K562 (cell line): ENCODE measurements around the gene MMS19. TPM values are rescaled to one million over a fixed set of nuclear protein-coding genes. Genes with fewer than 3 reads are reported as not detected.
A peak's percentile ranks its signal among the peaks of the same experiment; 100 is the strongest.

Experiments
- ATAC-seq: fragments of 200-7000 bp; cut with Tn5 transposase; 3 replicates; pipeline ENCODE4 v1.9.1; 2020; ENCODE audit warnings: moderate library complexity
- BruUV-seq: library from RNA; stranded (reverse); fragments of 400-500 nt; replicated peaks from 2 replicates; lab custom pipeline; 2021; lab: Mats Ljungman, UMichigan
- CTCF ChIA-PET: fragments of 300-600 bp; formaldehyde crosslinking; extraction: SDS; loops from one replicate; lab custom pipeline; 2021; ENCODE audit warnings: low intra/inter-chr PET ratio; lab: Yijun Ruan, JAX
- POLR2A ChIA-PET: fragments of 300-600, 350-650 bp; sonication (Branson Sonifier 250); formaldehyde crosslinking; extraction: SDS; loops from one replicate; lab custom pipeline; 2021; ENCODE audit warnings: antibody characterized with exemption, inconsistent platforms; lab: Yijun Ruan, JAX
- DNase-seq, 4 experiments: peaks; one replicate each; pipeline versions ENCODE4 v3.0.0 to v3.0.0-alpha.2; 2011 to 2018; ENCODE audit warnings: low spot score in 3 of 4, mixed read lengths in 3 of 4; ENCODE audit errors: extremely low read depth in 1 of 4
- FAIRE-seq: peaks from 2 replicates; lab custom pipeline; 2011; peaks lifted over from hg19 to GRCh38; lab: Jason Lieb, UNC
- H2AFZ ChIP-seq: 2 replicates; pipeline ENCODE4 v1.6.0; 2011; ENCODE audit warnings: low read depth, low read length, control low read depth, inconsistent platforms
- H3K27ac ChIP-seq: fragments of 200-600 bp; 3 replicates; pipeline ENCODE4 v1.8.0; 2011; ENCODE audit warnings: low read depth, mild to moderate bottlenecking, control low read depth, inconsistent platforms, low read length, moderate library complexity, mixed read lengths; ENCODE audit errors: extremely low read depth
- H3K27me3 ChIP-seq, 2 experiments: fragments of 300-600 bp in 1 of 2; 2 replicates in 1 of 2; 3 replicates in 1 of 2; pipeline versions ENCODE4 v1.6.0 to v1.8.0; 2011; ENCODE audit warnings: inconsistent platforms in 2 of 2, low read length in 2 of 2, mild to moderate bottlenecking in 1 of 2, mixed read lengths in 1 of 2, moderate library complexity in 1 of 2; ENCODE audit not compliant: control insufficient read depth in 2 of 2, insufficient read depth in 2 of 2
- H3K36me3 ChIP-seq: fragments of 300-600 bp; 3 replicates; pipeline ENCODE4 v1.8.0; 2011; ENCODE audit warnings: mild to moderate bottlenecking, low read length, inconsistent platforms; ENCODE audit not compliant: control insufficient read depth, insufficient read depth
- H3K4me1 ChIP-seq, 2 experiments: fragments of 200-600 bp in 1 of 2; replicated peaks in 1 of 2; 2 replicates in 1 of 2; 3 replicates in 1 of 2; pipeline versions ENCODE4 v1.5.1 to v1.8.0; 2011; ENCODE audit warnings: inconsistent platforms in 2 of 2, low read length in 2 of 2, mild to moderate bottlenecking in 1 of 2, mixed read lengths in 1 of 2, moderate library complexity in 1 of 2; ENCODE audit not compliant: control insufficient read depth in 2 of 2, insufficient read depth in 2 of 2
- H3K4me2 ChIP-seq: 2 replicates; pipeline ENCODE4 v1.6.1; 2011; ENCODE audit warnings: low read length, control low read depth, inconsistent platforms, mixed read lengths; ENCODE audit not compliant: insufficient read depth
- H3K4me3 ChIP-seq: fragments of 200-600 bp; sonication (generic), shearing (Covaris generic); 2 replicates; pipeline ENCODE4 v1.5.1; 2016; ENCODE audit warnings: control low read depth, inconsistent platforms
- H3K79me2 ChIP-seq: fragments of 200-600 bp; 3 replicates; pipeline ENCODE4 v1.8.0; 2011; ENCODE audit warnings: low read length, inconsistent platforms; ENCODE audit not compliant: control insufficient read depth, insufficient read depth
- H3K9ac ChIP-seq, 2 experiments: 2 replicates each; pipeline versions ENCODE4 v1.6.0 to v1.6.1; 2011; ENCODE audit warnings: low read depth in 2 of 2, low read length in 2 of 2, control low read depth in 1 of 2, inconsistent platforms in 1 of 2, mild to moderate bottlenecking in 1 of 2, mixed read lengths in 1 of 2; ENCODE audit not compliant: insufficient read depth in 1 of 2
- H3K9me1 ChIP-seq: one replicate; pipeline ENCODE4 v1.6.0; 2011; ENCODE audit warnings: inconsistent platforms, mild to moderate bottlenecking, low read length, moderate library complexity; ENCODE audit not compliant: control insufficient read depth, insufficient read depth
- H3K9me3 ChIP-seq: replicated peaks from 2 replicates; pipeline ENCODE4 v1.5.1; 2011; ENCODE audit warnings: low read depth, low read length, inconsistent platforms; ENCODE audit not compliant: control insufficient read depth, insufficient read depth
- H4K20me1 ChIP-seq: replicated peaks from 2 replicates; pipeline ENCODE4 v1.6.1; 2011; ENCODE audit warnings: low read length, inconsistent platforms, mixed read lengths; ENCODE audit not compliant: control insufficient read depth, insufficient read depth
- HBP1 ChIP-seq: fragments of 450-650 bp; formaldehyde crosslinking; IDR thresholded peaks from 2 replicates; pipeline ENCODE4 v1.4.0; 2022; ENCODE audit warnings: missing genetic modification characterization
- MED1 ChIP-seq: sonication (generic); formaldehyde crosslinking; IDR thresholded peaks from 2 replicates; pipeline ENCODE4 v1.8.1; 2023; ENCODE audit warnings: missing genetic modification reagents, borderline replicate concordance
- NR1H2 ChIP-seq: sonication (generic); formaldehyde crosslinking; IDR thresholded peaks from 2 replicates; pipeline ENCODE4 v1.4.0; 2020; ENCODE audit warnings: mild to moderate bottlenecking, missing genetic modification reagents
- POLR2A ChIP-seq: fragments of 450-650 bp; conservative IDR thresholded peaks from 2 replicates; pipeline ENCODE4 v1.6.1; 2016
- ZNF584 ChIP-seq: fragments of 200-800 bp; sonication (Bioruptor generic); IDR thresholded peaks from 2 replicates; pipeline ENCODE4 v1.6.1; 2016; ENCODE audit warnings: low read depth, mild to moderate bottlenecking, missing genetic modification characterization, missing compliant biosample characterization
- WGBS: fragments of 100-300 bp; shearing (Covaris generic); methylation state at CpG from one replicate; pipeline ENCODE4 v1.1.6; 2016; ENCODE audit warnings: low coverage, mixed read lengths; ENCODE audit not compliant: insufficient coverage; ENCODE audit errors: missing lambda C conversion rate; 5-methylcytosine and 5-hydroxymethylcytosine counted together
- in situ Hi-C: fragments of 300-500 bp; cut with MboI; formaldehyde crosslinking; loops from 4 replicates; pipeline ENCODE4 v1.15.0; 2018; ENCODE audit warnings: inconsistent platforms, mixed read lengths
- intact Hi-C: fragments of 100-400 bp; cut with micrococcal nuclease; formaldehyde crosslinking; loops from 2 replicates; pipeline ENCODE4 v1.14.2; 2022
- polyA plus RNA-seq, 8 experiments: library from polyadenylated mRNA; depleted of rRNA in 4 of 8; stranded (reverse) in 5 of 8; unstranded in 3 of 8; fragments of >200 nt; fragmentation: Nextera tagmentation in 2 of 8; fragmentation: Illumina TruSeq in 1 of 8; extraction: Ambion mirVana in 2 of 8; extraction: Trizol in 1 of 8; gene quantifications; 2 replicates each; pipeline versions ENCODE4 v1.2.1 to v1.2.3, GENCODE V29; 2011 to 2014; ENCODE audit warnings: inconsistent platforms in 1 of 8, missing spikeins in 1 of 8
- total RNA-seq, 7 experiments: library from RNA; depleted of rRNA in 6 of 7; stranded (reverse); fragments of >200 nt in 6 of 7; fragmentation: Illumina TruSeq in 2 of 7; extraction: Trizol in 2 of 7; gene quantifications; 2 replicates each; pipeline versions ENCODE4 v1.2.1 to v1.2.3, GENCODE V29; 2011 to 2021; ENCODE audit warnings: low replicate concordance in 1 of 7

The MMS19 gene
- total and polyA plus RNA-seq, 9 of the 15 experiments (the other 6 are each of a cell fraction or from before 2014, with no cell fraction given), result 40.1 to 110 (median 62.9) TPM

GRCh38 chr10:97459111-97459510 is 39.1 kb downstream of the MMS19 start:
- H3K36me3 ChIP-seq, result peaks cover 92% of the 10 kb centered on the region
- POLR2A ChIA-PET, result interaction anchor here (1.0 kb wide), 1 partner anchor 8 kb away, joined by 4 read pairs; no protein-coding TSS in a partner anchor
- no peaks in the 10 kb centered on the region for H3K27me3 ChIP-seq
- DNase-seq (no peak), FAIRE-seq (no peak), ATAC-seq (no peak)
- no peak overlapping the region for H2AFZ ChIP-seq
- CTCF ChIA-PET, result no interaction called here
- BruUV-seq, result no TSS peak
- no peak overlapping the region for H3K4me3 ChIP-seq
- H4K20me1 ChIP-seq, result no peaks in the 10 kb centered on the region
- TF ChIP-seq HBP1 (CRISPR knock-in tag) (no peak), MED1 (no peak), NR1H2 (CRISPR knock-in tag) (no peak)
- TF ChIP-seq, all 486 proteins: peak for 0
- no peaks in the 10 kb centered on the region; a peak in 2 of 5 replicates for H3K4me1 ChIP-seq
- in situ Hi-C loops, result no loop called here
- intact Hi-C loops, result no loop called here
- WGBS, result 98% methylated on average over 6 of the region's 7 CpGs
- H3K79me2 ChIP-seq, result no peaks in the 10 kb centered on the region
- no peak overlapping the region for H3K9ac ChIP-seq
- no peaks in the 10 kb centered on the region for H3K9me1 ChIP-seq
- no peaks in the 10 kb centered on the region for H3K9me3 ChIP-seq
- H3K27ac ChIP-seq, result no peak overlapping the region
- no peak overlapping the region for H3K4me2 ChIP-seq

GRCh38 chr10:97456686-97457065 is 41.5 kb downstream of the MMS19 start:
- Histone ChIP-seq H3K4me3 (no peak overlapping the region), H3K4me2 (no peak overlapping the region), H2AFZ (no peak overlapping the region), H3K36me3 (peaks cover 90% of the 10 kb centered on the region; the same call in 2 of the 3 replicates), H3K27ac (no peak overlapping the region), H3K9me1 (no peaks in the 10 kb centered on the region), H3K9me3 (no peaks in the 10 kb centered on the region), H3K27me3 (no peaks in the 10 kb centered on the region), H4K20me1 (no peaks in the 10 kb centered on the region), H3K79me2 (no peaks in the 10 kb centered on the region), H3K4me1 (peaks cover 0 to under 1% of the 10 kb centered on the region in 2 experiments; a peak in 3 of 5 replicates), H3K9ac (no peak overlapping the region)
- DNase-seq (no peak), ATAC-seq (no peak), FAIRE-seq (no peak)
- BruUV-seq, result no TSS peak
- CTCF ChIA-PET, result no interaction called here
- POLR2A ChIA-PET, result interaction anchor here (0.7 to 1.2 kb wide), 3 partner anchors 8 to 38 kb away, joined by 3 to 4 read pairs (median 3); no protein-coding TSS in a partner anchor
- TF ChIP-seq POLR2A, result 0 out of 2 replicates have a peak, but pooled peaks have one; percentile 6
- no peak for TF ChIP-seq ZNF584 (CRISPR knock-in tag)
- in situ Hi-C loops, result no loop called here
- intact Hi-C loops, result no loop called here
- WGBS, result 100% methylated on average over 1 of the region's 3 CpGs
